A549 (cell line): ENCODE results near the gene RGS2. TPM values are rescaled to one million over a fixed set of nuclear protein-coding genes. Genes with fewer than 3 reads are reported as not detected.

ENCODE experiments used
- HOXB5 ChIP-seq: fragments of 250-450 bp; sonication (Bioruptor Pico); IDR thresholded peaks from 2 replicates; pipeline ENCODE4 v1.5.0; 2020; ENCODE audit warnings: mild to moderate bottlenecking, moderate library complexity
- polyA plus RNA-seq, 4 experiments: library from polyadenylated mRNA; depleted of rRNA in 3 of 4; stranded (reverse); fragments of >200 nt; fragmentation: RNase III in 1 of 4; extraction: RNeasy Plus Mini Kit Qiagen cat#74134 plus additional on column Dnase treatment in 1 of 4; gene quantifications; 2 replicates in 3 of 4; 3 replicates in 1 of 4; pipeline ENCODE4 v1.2.3, GENCODE V29; 2011 to 2017

Gene RGS2
- polyA plus RNA-seq, 2 of the 4 experiments (the other 2 are of a cell fraction): 20.1 to 26.5 TPM

- no peak for TF ChIP-seq HOXB5 (CRISPR knock-in tag)
- TF ChIP-seq, all 56 proteins: peak for 0
Measured at GRCh38 chr1:192861860-192862259, 53.0 kb downstream of the RGS2 start (continued).

Other genes starting within 250 kb of the RGS2 start
- gene RGS1, start 233.3 kb upstream of the RGS2 start, polyA plus RNA-seq (2011; rRNA removed): not detected in 2 replicates
- gene RGS1, start 233.3 kb upstream of the RGS2 start, polyA plus RNA-seq (2017; fragmentation: RNase III; extraction: RNeasy Plus Mini Kit Qiagen cat#74134 plus additional on column Dnase treatment): not detected in 3 replicates
- not detected in 2 replicates for gene RGS13, start 172.9 kb upstream of the RGS2 start, polyA plus RNA-seq (2011; rRNA removed)
- gene RGS13, start 172.9 kb upstream of the RGS2 start, polyA plus RNA-seq (2017; fragmentation: RNase III; extraction: RNeasy Plus Mini Kit Qiagen cat#74134 plus additional on column Dnase treatment): not detected in 3 replicates